Liver (tissue), 9 donors: Measurements from ENCODE around the gene ABCA4. TPM values are rescaled to one million over a fixed set of nuclear protein-coding genes. Genes with fewer than 3 reads are reported as not detected.

Source experiments
- DNase-seq: peaks from one replicate; pipeline ENCODE4 v3.0.0-alpha.2; 2017; ENCODE audit warnings: low spot score
- H3K27ac ChIP-seq, 2 donors: one replicate each; pipeline ENCODE4 v1.7.0; 2013; ENCODE audit warnings: inconsistent platforms in 2 of 2, low read length in 2 of 2, control low read depth in 1 of 2, low read depth in 1 of 2, mild to moderate bottlenecking in 1 of 2
- H3K27me3 ChIP-seq, 4 donors: one replicate each; pipeline versions ENCODE4 v1.6.1 to v1.7.0; 2013; ENCODE audit warnings: low read length in 3 of 4, inconsistent platforms in 1 of 4, mild to moderate bottlenecking in 1 of 4, moderate library complexity in 1 of 4; ENCODE audit not compliant: control insufficient read depth in 4 of 4, insufficient read depth in 4 of 4
- H3K36me3 ChIP-seq, 4 donors: one replicate each; pipeline versions ENCODE4 v1.6.1 to v1.7.0; 2013; ENCODE audit warnings: low read length in 3 of 4, mild to moderate bottlenecking in 3 of 4, low read depth in 1 of 4, moderate library complexity in 1 of 4; ENCODE audit not compliant: control insufficient read depth in 4 of 4, insufficient read depth in 3 of 4
- H3K4me1 ChIP-seq, 4 donors: one replicate each; pipeline versions ENCODE4 v1.6.1 to v1.7.0; 2013; ENCODE audit warnings: low read length in 3 of 4, mild to moderate bottlenecking in 3 of 4, moderate library complexity in 1 of 4; ENCODE audit not compliant: control insufficient read depth in 4 of 4, insufficient read depth in 4 of 4
- H3K4me3 ChIP-seq, 3 donors: one replicate each; pipeline versions ENCODE4 v1.6.1 to v1.7.0; 2013; ENCODE audit warnings: low read length in 3 of 3, control low read depth in 1 of 3, low read depth in 1 of 3, mild to moderate bottlenecking in 1 of 3
- H3K9ac ChIP-seq, 2 donors: one replicate each; pipeline ENCODE4 v1.7.0; 2013; ENCODE audit warnings: low read length in 2 of 2, mild to moderate bottlenecking in 2 of 2, moderate library complexity in 2 of 2, control low read depth in 1 of 2, low read depth in 1 of 2
- H3K9me3 ChIP-seq, 4 donors: one replicate each; pipeline versions ENCODE4 v1.6.1 to v1.7.0; 2013; ENCODE audit warnings: low read length in 3 of 4; ENCODE audit not compliant: control insufficient read depth in 4 of 4
- ATF3 ChIP-seq: IDR thresholded peaks from 2 replicates; pipeline ENCODE4 v1.6.1; 2016; ENCODE audit warnings: antibody characterized with exemption
- CTCF ChIP-seq: fragments of 150-350 bp; IDR thresholded peaks from 2 replicates; pipeline ENCODE4 v1.5.1; 2017; ENCODE audit warnings: improper control_type of control experiment, low read depth, low read length; ENCODE audit not compliant: missing input control
- EGR1 ChIP-seq, 2 donors: IDR thresholded peaks; 2 replicates each; pipeline ENCODE4 v1.6.1; 2016 to 2018; ENCODE audit warnings: antibody characterized with exemption in 2 of 2, low read depth in 2 of 2
- FOXA1 ChIP-seq: IDR thresholded peaks from 2 replicates; pipeline ENCODE4 v1.6.1; 2016; ENCODE audit warnings: antibody characterized with exemption
- FOXA2 ChIP-seq: IDR thresholded peaks from 2 replicates; pipeline ENCODE4 v1.6.1; 2016; ENCODE audit warnings: antibody characterized with exemption
- GABPA ChIP-seq, 2 donors: IDR thresholded peaks in 1 of 2; conservative IDR thresholded peaks in 1 of 2; 2 replicates each; pipeline ENCODE4 v1.6.1; 2016; ENCODE audit warnings: antibody characterized with exemption in 2 of 2, mild to moderate bottlenecking in 1 of 2, moderate library complexity in 1 of 2
- HNF4A ChIP-seq, 2 donors: conservative IDR thresholded peaks; 2 replicates each; pipeline ENCODE4 v1.6.1; 2016; ENCODE audit warnings: antibody characterized with exemption in 2 of 2, mild to moderate bottlenecking in 2 of 2
- HNF4G ChIP-seq: IDR thresholded peaks from 2 replicates; pipeline ENCODE4 v1.6.1; 2016; ENCODE audit warnings: antibody characterized with exemption
- JUND ChIP-seq, 2 donors: IDR thresholded peaks; 2 replicates each; pipeline ENCODE4 v1.6.1; 2016; ENCODE audit warnings: antibody characterized with exemption in 2 of 2
- MAX ChIP-seq: IDR thresholded peaks from 2 replicates; pipeline ENCODE4 v1.6.1; 2016; ENCODE audit warnings: antibody characterized with exemption
- NR2F2 ChIP-seq: IDR thresholded peaks from 2 replicates; pipeline ENCODE4 v1.6.1; 2016; ENCODE audit warnings: antibody characterized with exemption
- RAD21 ChIP-seq, 2 donors: IDR thresholded peaks; 2 replicates each; pipeline ENCODE4 v1.6.1; 2016; ENCODE audit warnings: antibody characterized with exemption in 2 of 2, mild to moderate bottlenecking in 2 of 2
- REST ChIP-seq: IDR thresholded peaks from 2 replicates; pipeline ENCODE4 v1.6.1; 2016; ENCODE audit warnings: antibody characterized with exemption, mild to moderate bottlenecking
- RXRA ChIP-seq, 2 donors: IDR thresholded peaks; 2 replicates each; pipeline ENCODE4 v1.6.1; 2017 to 2018; ENCODE audit warnings: antibody characterized with exemption in 2 of 2, mild to moderate bottlenecking in 1 of 2
- SP1 ChIP-seq: IDR thresholded peaks from 2 replicates; pipeline ENCODE4 v1.6.1; 2018; ENCODE audit warnings: antibody characterized with exemption, mild to moderate bottlenecking
- TAF1 ChIP-seq: conservative IDR thresholded peaks from 2 replicates; pipeline ENCODE4 v1.6.1; 2016; ENCODE audit warnings: antibody characterized with exemption, mild to moderate bottlenecking
- YY1 ChIP-seq: IDR thresholded peaks from 2 replicates; pipeline ENCODE4 v1.6.1; 2016; ENCODE audit warnings: antibody characterized with exemption, mild to moderate bottlenecking
- ZBTB33 ChIP-seq: IDR thresholded peaks from 2 replicates; pipeline ENCODE4 v1.6.1; 2016; ENCODE audit warnings: antibody characterized with exemption
- WGBS: extraction: QIAGEN DNeasy Blood & Tissue Kit; methylation state at CpG from one replicate; pipeline ENCODE4 v1.1.7; 2013; 5-methylcytosine and 5-hydroxymethylcytosine counted together
- polyA plus RNA-seq, 2 donors: library from polyadenylated mRNA; stranded (reverse) in 1 of 2; unstranded in 1 of 2; fragments of 200-250 nt in 1 of 2; fragments of >200 nt in 1 of 2; fragmentation: Nextera tagmentation in 1 of 2; extraction: Ambion mirVana in 1 of 2; gene quantifications; one replicate each; pipeline versions ENCODE4 v1.2.1 to v1.2.3, GENCODE V29; 2013 to 2015
- total RNA-seq, 2 donors: library from RNA; depleted of rRNA; stranded (reverse); fragments of >200 nt; gene quantifications; one replicate each; pipeline ENCODE4 v1.2.3, GENCODE V29; 2014
- donor health status: healthy.
- donor health status: healthy.
- donor health status: healthy.
- donor health status: healthy.
- donor health status: healthy.

Gene ABCA4
- total and polyA plus RNA-seq, 4 donors = 0.19 to 1.5 (median 0.38) TPM

- 89% methylated on average over 3 of the region's 3 CpGs for WGBS
- DNase-seq = no peak
- H3K36me3 ChIP-seq = no peaks in the 10 kb centered on the region
- H3K4me3 ChIP-seq = no peak overlapping the region
- H3K9me3 ChIP-seq = no peaks in the 10 kb centered on the region
- no peak overlapping the region for H3K27ac ChIP-seq
- no peak overlapping the region for H3K9ac ChIP-seq
- no peaks in the 10 kb centered on the region for H3K27me3 ChIP-seq
- TF ChIP-seq MAX (no peak), HNF4G (no peak), NR2F2 (no peak)
- H3K4me1 ChIP-seq = peaks cover 6 to 14% (median 11%) of the 10 kb centered on the region in 4 donors
Observed at GRCh38 chr1:94058766-94059165, 62.2 kb downstream of the ABCA4 start.

GRCh38 chr1:94056996-94057395 lies 64.0 kb downstream of the ABCA4 start:
- no peak overlapping the region for H3K27ac ChIP-seq

More at GRCh38 chr1:94056996-94057395, 64.0 kb downstream of the ABCA4 start:
- Histone ChIP-seq H3K27me3 (no peaks in the 10 kb centered on the region), H3K9me3 (no peaks in the 10 kb centered on the region), H3K4me3 (no peak overlapping the region), H3K4me1 (peaks cover 2 to 9% (median 6%) of the 10 kb centered on the region in 4 donors), H3K9ac (no peak overlapping the region), H3K36me3 (no peaks in the 10 kb centered on the region)
- TF ChIP-seq JUND (IDR thresholded peaks at IDR 0.05) (no peak), HNF4A (conservative IDR thresholded peaks at IDR 0.05) (no peak), MAX (no peak), SP1 (no peak), EGR1 (IDR thresholded peaks at IDR 0.05; ENCODE audit: low read depth in 2 of 2) (no peak), NR2F2 (no peak), YY1 (no peak), TAF1 (no peak), REST (no peak), FOXA2 (no peak), CTCF (no peak), FOXA1 (no peak), HNF4G (no peak), ZBTB33 (no peak), ATF3 (no peak), GABPA (IDR thresholded peaks at IDR 0.05 in 1 of 2, conservative IDR thresholded peaks at IDR 0.05 in 1 of 2) (no peak), RXRA (IDR thresholded peaks at IDR 0.05) (no peak), RAD21 (IDR thresholded peaks at IDR 0.05) (no peak)
- no peak for DNase-seq
- WGBS = 74% methylated on average over 2 of the region's 2 CpGs
